G401.6 (cell line): ENCODE measurements around the gene PTPRN2.
"Not testable (repeated sequence)": the region's sequence is repeated elsewhere in the genome, so short reads cannot be mapped to it uniquely, and the experiment has no call there.

Experiments used
- FAIRE-seq: peaks from 2 replicates; lab custom pipeline; 2012; peaks lifted over from hg19 to GRCh38; lab: Jason Lieb, UNC

The PTPRN2 gene

GRCh38 chr7:158063850-158064610 lies 523.6 kb downstream of the PTPRN2 start:
- no peak for FAIRE-seq

GRCh38 chr7:158062661-158063060 lies 525.0 kb downstream of the PTPRN2 start:
- no peak for FAIRE-seq

GRCh38 chr7:158061884-158062656 lies 525.6 kb downstream of the PTPRN2 start:
- no peak for FAIRE-seq

GRCh38 chr7:158061026-158061630 lies 526.5 kb downstream of the PTPRN2 start:
- no peak for FAIRE-seq

GRCh38 chr7:158060216-158060615 lies 527.4 kb downstream of the PTPRN2 start:
- no peak for FAIRE-seq

GRCh38 chr7:158057446-158057845 lies 530.2 kb downstream of the PTPRN2 start:
- no peak for FAIRE-seq

- no peak for FAIRE-seq
These were observed 530.9 kb downstream of the PTPRN2 start for GRCh38 chr7:158056761-158057160.

- FAIRE-seq = no peak
These were observed 531.7 kb downstream of the PTPRN2 start for GRCh38 chr7:158055726-158056510.

- no peak for FAIRE-seq
These were observed 533.0 kb downstream of the PTPRN2 start for GRCh38 chr7:158054611-158055010.

- no peak for FAIRE-seq
These were observed 533.5 kb downstream of the PTPRN2 start for GRCh38 chr7:158054081-158054480.

- FAIRE-seq = no peak
These were observed 534.3 kb downstream of the PTPRN2 start for GRCh38 chr7:158053183-158053915.

GRCh38 chr7:158052381-158053060 lies 535.1 kb downstream of the PTPRN2 start:
- no peak for FAIRE-seq

GRCh38 chr7:158051776-158052175 lies 535.8 kb downstream of the PTPRN2 start:
- no peak for FAIRE-seq

- no peak for FAIRE-seq
These were observed 536.5 kb downstream of the PTPRN2 start for GRCh38 chr7:158050978-158051651.

GRCh38 chr7:158050441-158050977 lies 537.1 kb downstream of the PTPRN2 start:
- no peak for FAIRE-seq

- FAIRE-seq = no peak
These were observed 538.4 kb downstream of the PTPRN2 start for GRCh38 chr7:158049271-158049670.

- FAIRE-seq = no peak
These were observed 539.1 kb downstream of the PTPRN2 start for GRCh38 chr7:158048569-158048968.

GRCh38 chr7:158047391-158048059 lies 540.1 kb downstream of the PTPRN2 start:
- no peak for FAIRE-seq

GRCh38 chr7:158046246-158046645 lies 541.4 kb downstream of the PTPRN2 start:
- FAIRE-seq = not testable (repeated sequence)

- no peak for FAIRE-seq
These were observed 543.2 kb downstream of the PTPRN2 start for GRCh38 chr7:158044482-158044823.
